Mesangial cell (primary cell): ENCODE results near the gene MRTFA. TPM values are rescaled to one million over a fixed set of nuclear protein-coding genes. Genes with fewer than 3 reads are reported as not detected.

ENCODE experiments used
- total RNA-seq: library from RNA; depleted of rRNA; stranded (reverse); fragments of >200 nt; gene quantifications from 2 replicates; pipeline ENCODE4 v1.2.3, GENCODE V29; 2015

Gene MRTFA
- 57.4 and 59.8 TPM in 2 replicates for total RNA-seq

GRCh38 chr22:40636380-40637182 is at the start of gene MRTFA:
TSS of gene MRTFA (minus strand) at chr22:40636719.

GRCh38 chr22:40679249-40679963 is 42.9 kb upstream of the MRTFA start, which contains the start of gene MCHR1:
TSS of gene MCHR1 (plus strand) at chr22:40679484. CDS start at chr22:40679653, 169 bp downstream.

Other genes starting within 250 kb of the MRTFA start
- 0.33 and 0.89 TPM in 2 replicates for gene MCHR1, start 42.8 kb upstream of the MRTFA start, total RNA-seq
- gene SLC25A17, start 182.6 kb upstream of the MRTFA start, total RNA-seq, result 12.8 and 23.3 TPM in 2 replicates
- 65.5 and 99.9 TPM in 2 replicates for gene ST13, start 219.9 kb upstream of the MRTFA start, total RNA-seq
- gene XPNPEP3, start 220.4 kb upstream of the MRTFA start, total RNA-seq, result 6.5 and 12.4 TPM in 2 replicates
- gene DNAJB7, start 225.4 kb upstream of the MRTFA start, total RNA-seq, result not detected in 2 replicates